C4-2B (cell line): ENCODE results near the gene GIT1.

Experiments used
- CTCF ChIP-seq: fragments of 450-650 bp; conservative IDR thresholded peaks from 2 replicates; pipeline ENCODE4 v1.5.1; 2017; ENCODE audit warnings: mild to moderate bottlenecking
- ZFX ChIP-seq: fragments of 450-650 bp; IDR thresholded peaks from 2 replicates; pipeline ENCODE4 v1.6.1; 2017

GRCh38 chr17:29617125-29617480 lies 27.7 kb upstream of the GIT1 start:
- no peak; the same call in 1 of the 2 replicates for TF ChIP-seq CTCF
- no peak for TF ChIP-seq ZFX
